NK-92 treated with Interleukin-12 subunit alpha and Interleukin-12 subunit beta, amount 100 ng/mL, for 24 hours (cell line): Measurements from ENCODE around the gene SLC2A9.

Experiments
- DNase-seq: peaks from one replicate; lab custom pipeline; 2025; lab: John Stamatoyannopoulos, UW

The SLC2A9 gene

GRCh38 chr4:9891740-9892139 lies 129.6 kb downstream of the SLC2A9 start:
- no peak for DNase-seq

GRCh38 chr4:9891056-9891455 lies 130.2 kb downstream of the SLC2A9 start:
- no peak for DNase-seq

- no peak for DNase-seq
Measured at GRCh38 chr4:9889306-9889705, 132.0 kb downstream of the SLC2A9 start.

- DNase-seq, result no peak
Measured at GRCh38 chr4:9885958-9886357, 135.3 kb downstream of the SLC2A9 start.

- no peak for DNase-seq
Measured at GRCh38 chr4:9880406-9881197, 140.7 kb downstream of the SLC2A9 start.

- DNase-seq, result no peak
Measured at GRCh38 chr4:9877123-9877522, 144.2 kb downstream of the SLC2A9 start.

GRCh38 chr4:9875516-9875915 lies 145.8 kb downstream of the SLC2A9 start:
- DNase-seq, result no peak

- DNase-seq, result no peak
Measured at GRCh38 chr4:9874385-9874784, 146.9 kb downstream of the SLC2A9 start.

GRCh38 chr4:9870165-9870790 lies 151.0 kb downstream of the SLC2A9 start:
- DNase-seq, result no peak

GRCh38 chr4:9867751-9868425 lies 153.4 kb downstream of the SLC2A9 start:
- no peak for DNase-seq

- DNase-seq, result no peak
Measured at GRCh38 chr4:9866931-9867330, 154.4 kb downstream of the SLC2A9 start.

- DNase-seq, result no peak
Measured at GRCh38 chr4:9861561-9861960, 159.7 kb downstream of the SLC2A9 start.

GRCh38 chr4:9859810-9860209 lies 161.5 kb downstream of the SLC2A9 start:
- DNase-seq, result no peak

GRCh38 chr4:9849538-9849920 lies 171.8 kb downstream of the SLC2A9 start:
- DNase-seq, result no peak

- DNase-seq, result no peak
Measured at GRCh38 chr4:9847968-9848748, 173.1 kb downstream of the SLC2A9 start.

GRCh38 chr4:9845791-9846493 lies 175.4 kb downstream of the SLC2A9 start:
- no peak for DNase-seq

GRCh38 chr4:9841072-9841471 lies 180.2 kb downstream of the SLC2A9 start:
- no peak for DNase-seq

GRCh38 chr4:9835430-9835829 lies 185.9 kb downstream of the SLC2A9 start:
- DNase-seq, result no peak

GRCh38 chr4:9833421-9833820 lies 187.9 kb downstream of the SLC2A9 start:
- no peak for DNase-seq

- DNase-seq, result no peak
Measured at GRCh38 chr4:9832640-9833039, 188.7 kb downstream of the SLC2A9 start.

GRCh38 chr4:9826551-9826950 lies 194.7 kb downstream of the SLC2A9 start:
- DNase-seq, result no peak

- no peak for DNase-seq
Measured at GRCh38 chr4:9825049-9825448, 196.2 kb downstream of the SLC2A9 start.
